22Rv1 (cell line): Measurements from ENCODE around the gene PTX4.

Experiments used
- CTCF ChIP-seq: fragments of 450-650 bp; IDR thresholded peaks from 2 replicates; pipeline ENCODE4 v1.5.1; 2017; ENCODE audit warnings: mild to moderate bottlenecking
- ZFX ChIP-seq: fragments of 450-650 bp; IDR thresholded peaks from 2 replicates; pipeline ENCODE4 v1.6.1; 2017; ENCODE audit warnings: antibody characterized with exemption, borderline replicate concordance

- TF ChIP-seq CTCF = no peak
- no peak for TF ChIP-seq ZFX
Measured at GRCh38 chr16:1466054-1466453, 22.7 kb downstream of the PTX4 start.
